H1 (cell line): ENCODE measurements around the gene ASB6.

Experiments
- CREB1 ChIP-seq: IDR thresholded peaks from 2 replicates; pipeline ENCODE4 v1.6.1; 2012; ENCODE audit warnings: inconsistent platforms
- JUN ChIP-seq: IDR thresholded peaks from 2 replicates; pipeline ENCODE4 v1.6.1; 2011; ENCODE audit warnings: low read depth, mild to moderate bottlenecking, improper control_type of control experiment, low read length
- SP4 ChIP-seq: IDR thresholded peaks from 2 replicates; pipeline ENCODE4 v1.6.1; 2012; ENCODE audit warnings: low read length, inconsistent platforms
- TF ChIP-seq, protein P1 (sequence below), 3 experiments: IDR thresholded peaks; 1 replicate in 2 of 3; 2 replicates in 1 of 3; pipeline versions ENCODE4 v1.5.1 to v1.6.1; 2011; ENCODE audit warnings: low read length in 3 of 3, mild to moderate bottlenecking in 3 of 3, inconsistent platforms in 2 of 3, low read depth in 1 of 3, moderate library complexity in 1 of 3; ENCODE audit not compliant: insufficient read depth in 1 of 3; ENCODE audit errors: control extremely low read depth in 1 of 3

DNA sequence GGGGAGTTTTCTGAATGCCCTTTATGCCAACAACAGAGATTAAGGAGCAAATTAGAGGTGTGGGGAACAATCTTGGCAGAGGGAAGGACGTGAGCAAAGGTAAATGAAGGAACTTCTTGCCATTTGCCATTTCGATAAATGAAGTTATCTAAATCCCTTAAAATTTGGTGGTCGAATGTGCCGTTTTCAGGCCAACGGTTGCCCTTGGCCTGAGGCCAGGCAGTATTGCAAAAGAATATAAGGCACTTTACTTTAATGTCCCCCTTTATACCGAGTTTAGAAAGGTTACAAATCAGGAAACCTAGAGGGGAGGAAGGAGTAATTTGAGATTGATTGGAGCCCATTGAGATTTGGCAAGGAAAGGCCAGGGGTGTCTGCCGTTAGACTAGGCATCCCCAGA, 47.3 kb downstream of the ASB6 start:
- TF ChIP-seq JUN (no peak), CREB1 (no peak), SP4 (no peak)
- TF ChIP-seq, protein P1, sequence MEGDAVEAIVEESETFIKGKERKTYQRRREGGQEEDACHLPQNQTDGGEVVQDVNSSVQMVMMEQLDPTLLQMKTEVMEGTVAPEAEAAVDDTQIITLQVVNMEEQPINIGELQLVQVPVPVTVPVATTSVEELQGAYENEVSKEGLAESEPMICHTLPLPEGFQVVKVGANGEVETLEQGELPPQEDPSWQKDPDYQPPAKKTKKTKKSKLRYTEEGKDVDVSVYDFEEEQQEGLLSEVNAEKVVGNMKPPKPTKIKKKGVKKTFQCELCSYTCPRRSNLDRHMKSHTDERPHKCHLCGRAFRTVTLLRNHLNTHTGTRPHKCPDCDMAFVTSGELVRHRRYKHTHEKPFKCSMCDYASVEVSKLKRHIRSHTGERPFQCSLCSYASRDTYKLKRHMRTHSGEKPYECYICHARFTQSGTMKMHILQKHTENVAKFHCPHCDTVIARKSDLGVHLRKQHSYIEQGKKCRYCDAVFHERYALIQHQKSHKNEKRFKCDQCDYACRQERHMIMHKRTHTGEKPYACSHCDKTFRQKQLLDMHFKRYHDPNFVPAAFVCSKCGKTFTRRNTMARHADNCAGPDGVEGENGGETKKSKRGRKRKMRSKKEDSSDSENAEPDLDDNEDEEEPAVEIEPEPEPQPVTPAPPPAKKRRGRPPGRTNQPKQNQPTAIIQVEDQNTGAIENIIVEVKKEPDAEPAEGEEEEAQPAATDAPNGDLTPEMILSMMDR (IDR thresholded peaks at IDR 0.05; ENCODE audit: control extremely low read depth in 1 of 3, insufficient read depth in 1 of 3, low read depth in 1 of 3, low read length in 3 of 3), result no peak
